Measurements from ENCODE around the gene ERO1A. TPM values are rescaled to one million over a fixed set of nuclear protein-coding genes. Genes with fewer than 3 reads are reported as not detected.

ERO1A gene
- total RNA-seq (2011; cell fraction: chromatin; rRNA removed; ENCODE audit: low replicate concordance): 44.4 and 105 TPM in 2 replicates
- total RNA-seq (2011; cell fraction: nucleolus; rRNA removed): 25.5 and 28.2 TPM in 2 replicates
- total RNA-seq (2011; cell fraction: nucleoplasm; rRNA removed): 50.2 and 68.8 TPM in 2 replicates
- total RNA-seq (2014; rRNA removed): 27.6 and 31.8 TPM in 2 replicates
- 30.9 and 33.5 TPM in 2 replicates for total RNA-seq (2014; rRNA removed; fragmentation: Illumina TruSeq; extraction: Trizol)
- total RNA-seq (2015; rRNA removed; fragmentation: Illumina TruSeq; extraction: Trizol): 33.9 and 37.1 TPM in 2 replicates
- 41.4 and 46.2 TPM in 2 replicates for total RNA-seq (2021)
- 40.9 and 44.6 TPM in 2 replicates for polyA plus RNA-seq (2011; rRNA removed)
- polyA plus RNA-seq (2011; cell fraction: cytosol; rRNA removed): 14.1 and 25.6 TPM in 2 replicates
- 7.9 and 12.7 TPM in 2 replicates for polyA plus RNA-seq (2011; cell fraction: nucleus; rRNA removed)
- 17.0 and 18.1 TPM in 2 replicates for polyA plus RNA-seq (2012)
- polyA plus RNA-seq (2014; fragmentation: Illumina TruSeq; extraction: Trizol): 19.9 and 25.1 TPM in 2 replicates
- 10 to 100 TPM; 11.0 to 22.3 TPM for polyA plus RNA-seq (2014; fragmentation: Nextera tagmentation; extraction: Ambion mirVana)
- 23.9 and 27.2 TPM in 2 replicates for polyA plus RNA-seq (2014; rRNA removed)
- 45.9 and 55.6 TPM in 2 replicates for polyA minus RNA-seq (2011; rRNA and poly(A)+ RNA removed)
- 19.6 and 35.3 TPM in 2 replicates for polyA minus RNA-seq (2011; cell fraction: cytosol; rRNA and poly(A)+ RNA removed)
- 10.8 and 17.7 TPM in 2 replicates for polyA minus RNA-seq (2011; cell fraction: nucleus; rRNA and poly(A)+ RNA removed)
- percentile 74 among the genes with signal in this experiment for Bru-seq, nascent RNA
- percentile 81 among the genes with signal in this experiment for BruChase-seq, experiment 1, labeled RNA remaining after a 2-hour chase
- percentile 81 among the genes with signal in this experiment for BruChase-seq, experiment 2, labeled RNA remaining after a 6-hour chase
- long read RNA-seq, experiment 1, partial matches to known transcripts: 2 of 11 reads
- long read RNA-seq, experiment 1, other reads (novel, unspliced or antisense): 9 of 11 reads
- long read RNA-seq, experiment 2, partial matches to known transcripts: 3 of 27 reads
- long read RNA-seq, experiment 2, other reads (novel, unspliced or antisense): 24 of 27 reads
- long read RNA-seq, experiment 3, partial matches to known transcripts: 1 of 4 reads
- long read RNA-seq, experiment 3, other reads (novel, unspliced or antisense): 3 of 4 reads

- H3K79me2 ChIP-seq (ENCODE audit: control insufficient read depth, insufficient read depth, low read length): peaks cover 47% of the 10 kb centered on the region
- H3K36me3 ChIP-seq (ENCODE audit: control insufficient read depth, insufficient read depth, low read length): 0 out of 3 replicates have a peak, but pooled peaks cover 2% of the 10 kb centered on the region
- H4K20me1 ChIP-seq (replicated peaks; ENCODE audit: control insufficient read depth, insufficient read depth, low read length): peaks cover 10% of the 10 kb centered on the region
- WGBS (ENCODE audit: insufficient coverage, low coverage, missing lambda C conversion rate): 0% methylated on average over 7 of the region's 78 CpGs
- H3K4me1 ChIP-seq (replicated peaks in 1 of 2; ENCODE audit: control insufficient read depth in 2 of 2, insufficient read depth in 2 of 2, low read length in 2 of 2): peaks cover 9 to 15% of the 10 kb centered on the region in 2 experiments; a peak in 4 of 5 replicates
- H2AFZ ChIP-seq (ENCODE audit: low read depth, low read length): peak within 1 kb of the TSS; percentile 88
- H3K27me3 ChIP-seq (ENCODE audit: control insufficient read depth in 2 of 2, insufficient read depth in 2 of 2, low read length in 2 of 2): no peaks in the 10 kb centered on the region
- peak; percentile 62 to 71 (median 63) for DNase-seq (ENCODE audit: extremely low read depth in 1 of 4, low spot score in 3 of 4)
- BruUV-seq (replicated peaks): no TSS peak
- peak within 1 kb of the TSS; percentile 85 for H3K27ac ChIP-seq (ENCODE audit: extremely low read depth, low read depth, low read length)
- peak within 1 kb of the TSS; percentile 82 for H3K4me3 ChIP-seq
- peak within 1 kb of the TSS; percentile 94 for H3K4me2 ChIP-seq (ENCODE audit: insufficient read depth, low read length)
- ChIA-PET POLR2A (interaction anchor here (0.7 to 1.3 kb wide), 2 partner anchors 12 to 21 kb away, joined by 3 to 5 read pairs; partner anchors contain the start of gene PSMC6), CTCF (ENCODE audit: low intra/inter-chr PET ratio) (no interaction called here)
- FAIRE-seq: no peak
- H3K9ac ChIP-seq (ENCODE audit: insufficient read depth in 1 of 2, low read depth in 2 of 2, low read length in 2 of 2): peak within 1 kb of the TSS; percentile 76 to 98
- in situ Hi-C loops (cut with MboI) (no loop called here), intact Hi-C loops (cut with micrococcal nuclease) (loop anchor here (1.0 kb wide), 1 partner anchor 11 kb away; no protein-coding TSS in a partner anchor)
- no peaks in the 10 kb centered on the region for H3K9me3 ChIP-seq (replicated peaks; ENCODE audit: control insufficient read depth, insufficient read depth, low read depth, low read length)
- no peaks in the 10 kb centered on the region for H3K9me1 ChIP-seq (ENCODE audit: control insufficient read depth, insufficient read depth, low read length)
- ATAC-seq: peak; percentile 87
- no peak for TF ChIP-seq RBM17 (IDR thresholded peaks at IDR 0.05; ENCODE audit: borderline replicate concordance, low read depth, low read length)
- TF ChIP-seq CCAR2 (IDR thresholded peaks at IDR 0.05; ENCODE audit: low read depth, low read length): no peak
- no peak for TF ChIP-seq ETV6 (IDR thresholded peaks at IDR 0.05; ENCODE audit: borderline replicate concordance in 1 of 2, low read depth in 2 of 2, low read length in 1 of 2)
- TF ChIP-seq ETV6 (CRISPR knock-in tag; IDR thresholded peaks at IDR 0.05; ENCODE audit: borderline replicate concordance): no peak
- TF ChIP-seq GATAD2B (IDR thresholded peaks at IDR 0.05; ENCODE audit: borderline replicate concordance): 0 out of 2 replicates have a peak, but pooled peaks have one; percentile 40
- no peak for TF ChIP-seq ZNF124 (CRISPR knock-in tag; IDR thresholded peaks at IDR 0.05)
- no peak for TF ChIP-seq ZNF77 (CRISPR knock-in tag; IDR thresholded peaks at IDR 0.05)
- no peak for TF ChIP-seq ZNF695 (CRISPR knock-in tag; IDR thresholded peaks at IDR 0.05)
- no peak for TF ChIP-seq TSHZ1 (CRISPR knock-in tag; IDR thresholded peaks at IDR 0.05)
- no peak for TF ChIP-seq PBX2 (CRISPR knock-in tag; IDR thresholded peaks at IDR 0.05; ENCODE audit: low read depth)
- TF ChIP-seq PBX2 (tag; conservative IDR thresholded peaks at IDR 0.05; ENCODE audit: low read depth): no peak
Observed at GRCh38 chr14:52695481-52696091, at the start of gene ERO1A. ERO1A (minus strand) TSS chr14:52695558; CDS start chr14:52695481, 77 bp downstream.

Measured in K562 (cell line).